Lower lobe of right lung (tissue), 2 donors: ENCODE results near the gene ARHGEF35. TPM values are rescaled to one million over a fixed set of nuclear protein-coding genes. Genes with fewer than 3 reads are reported as not detected.
A peak's percentile ranks its signal among the peaks of the same experiment; 100 is the strongest.
"Not testable (repeated sequence)": the region's sequence is repeated elsewhere in the genome, so short reads cannot be mapped to it uniquely, and the experiment has no call there.

Experiments used
- ATAC-seq, 2 donors: fragments of 200-7000 bp; cut with Tn5 transposase; one replicate each; pipeline ENCODE4 v1.9.1; 2020 to 2022; ENCODE audit warnings: mild to moderate bottlenecking in 2 of 2, moderate library complexity in 2 of 2
- DNase-seq: peaks from one replicate; pipeline ENCODE4 v3.0.0-alpha.2; 2020
- H3K27ac ChIP-seq: fragments of 200-600 bp; one replicate; pipeline ENCODE4 v1.8.0; 2022
- H3K27me3 ChIP-seq: fragments of 200-600 bp; one replicate; pipeline ENCODE4 v1.8.0; 2022; ENCODE audit warnings: low read depth
- H3K36me3 ChIP-seq: fragments of 200-600 bp; one replicate; pipeline ENCODE4 v1.8.0; 2022; ENCODE audit warnings: mild to moderate bottlenecking
- H3K4me1 ChIP-seq: fragments of 200-600 bp; one replicate; pipeline ENCODE4 v1.8.0; 2022
- H3K4me3 ChIP-seq: fragments of 200-600 bp; one replicate; pipeline ENCODE4 v1.8.0; 2022; ENCODE audit warnings: mild to moderate bottlenecking
- H3K9me3 ChIP-seq: fragments of 200-600 bp; one replicate; pipeline ENCODE4 v1.8.0; 2022
- intact Hi-C: fragments of 100-400 bp; cut with DNase I; formaldehyde crosslinking; loops from one replicate; pipeline ENCODE4 v1.11.0; 2022
- total RNA-seq: library from RNA; stranded (reverse); fragmentation: NEBNext Ultra II Directional; extraction: Animal tissue kit (Norgen Biotek cat#: 25700); gene quantifications from one replicate; pipeline ENCODE4 v1.2.1, GENCODE V29; 2021
- TF ChIP-seq, protein P1 (sequence below): fragments of 200-600 bp; IDR thresholded peaks from one replicate; pipeline ENCODE4 v1.8.0; 2022; ENCODE audit warnings: antibody characterized with exemption, mild to moderate bottlenecking
- donor health status: DM: no; HTN: yes; CAD: no; lungs with severe emphysema.

The ARHGEF35 gene
- total RNA-seq, 1 donor from 2014 or later = 10.3 TPM

DNA sequence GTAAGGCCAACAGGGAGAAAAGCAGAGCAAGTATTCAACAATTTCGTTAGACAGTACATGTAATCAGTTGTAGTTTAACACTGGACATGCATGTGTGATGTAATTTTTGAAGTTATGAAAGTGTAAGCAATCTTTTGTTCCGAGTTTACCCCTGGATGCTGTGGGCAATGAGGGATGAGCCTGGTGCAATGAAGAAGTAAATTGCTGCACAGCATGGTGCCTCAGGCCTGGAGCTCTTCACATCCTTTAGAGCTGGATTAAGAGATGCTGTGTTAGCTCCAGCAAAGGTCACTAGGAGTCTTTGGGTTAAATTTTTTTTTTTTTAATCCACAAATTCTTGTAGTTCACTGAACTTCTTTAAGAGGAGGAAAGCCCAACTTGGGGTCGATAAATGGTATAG lies 7.5 kb upstream of the ARHGEF35 start:
- DNase-seq, intact Hi-C loops, H3K27ac ChIP-seq, H3K9me3 ChIP-seq, H3K36me3 ChIP-seq, H3K4me1 ChIP-seq, H3K27me3 ChIP-seq, H3K4me3 ChIP-seq: not testable (repeated sequence)
- peak in 1 of 2 donors; percentile 31 for ATAC-seq

- H3K4me1 ChIP-seq, H3K9me3 ChIP-seq, H3K27me3 ChIP-seq, ATAC-seq, H3K4me3 ChIP-seq, H3K36me3 ChIP-seq, intact Hi-C loops, H3K27ac ChIP-seq, DNase-seq: not testable (repeated sequence)
These were observed 6.3 kb upstream of the ARHGEF35 start for GRCh38 chr7:144201978-144202377.

DNA sequence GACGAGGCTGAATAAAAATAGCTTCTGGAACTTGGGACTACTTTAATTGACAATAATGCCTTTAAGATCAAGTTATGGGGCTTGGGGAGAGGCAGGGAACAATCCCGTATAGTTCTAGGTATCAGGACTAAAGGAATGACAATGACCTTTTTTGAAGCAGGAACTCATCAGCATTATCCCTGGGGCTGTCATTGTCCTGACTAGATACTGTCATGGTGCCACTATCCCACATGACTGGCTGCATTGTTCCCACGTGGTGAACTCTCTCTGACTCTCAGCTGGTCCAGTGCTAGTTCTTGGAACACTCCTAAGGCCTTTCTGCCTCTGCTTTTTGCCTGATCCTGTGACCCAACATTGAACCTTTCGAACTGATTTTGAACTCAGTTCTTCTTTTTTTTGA lies 3.3 kb upstream of the ARHGEF35 start:
- H3K27me3 ChIP-seq, H3K36me3 ChIP-seq, H3K9me3 ChIP-seq, intact Hi-C loops, H3K4me1 ChIP-seq, H3K27ac ChIP-seq, H3K4me3 ChIP-seq, DNase-seq, ATAC-seq: not testable (repeated sequence)

DNA sequence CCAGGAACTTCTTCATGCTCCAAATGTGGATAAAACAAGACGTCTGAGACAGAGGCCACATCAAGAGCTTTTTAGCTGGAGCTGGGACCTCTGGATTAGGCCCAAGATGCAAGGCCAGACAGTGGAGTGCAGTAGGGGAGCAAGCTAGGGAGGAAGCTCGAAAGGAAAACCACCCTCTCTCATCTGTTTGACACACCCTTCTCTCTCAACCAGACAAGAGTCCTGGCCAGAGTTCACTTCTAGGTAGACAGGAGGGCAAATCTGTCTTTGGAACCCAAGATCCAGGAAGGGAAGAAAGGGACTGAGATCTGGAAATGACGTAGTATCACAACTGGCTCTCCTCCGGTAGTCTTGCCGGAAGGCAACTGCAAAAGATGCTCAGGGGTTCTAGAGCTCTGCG lies 1.2 kb downstream of the ARHGEF35 start:
- ATAC-seq, H3K9me3 ChIP-seq, intact Hi-C loops, H3K4me3 ChIP-seq, H3K4me1 ChIP-seq, DNase-seq, H3K36me3 ChIP-seq, H3K27ac ChIP-seq, H3K27me3 ChIP-seq: not testable (repeated sequence)

DNA sequence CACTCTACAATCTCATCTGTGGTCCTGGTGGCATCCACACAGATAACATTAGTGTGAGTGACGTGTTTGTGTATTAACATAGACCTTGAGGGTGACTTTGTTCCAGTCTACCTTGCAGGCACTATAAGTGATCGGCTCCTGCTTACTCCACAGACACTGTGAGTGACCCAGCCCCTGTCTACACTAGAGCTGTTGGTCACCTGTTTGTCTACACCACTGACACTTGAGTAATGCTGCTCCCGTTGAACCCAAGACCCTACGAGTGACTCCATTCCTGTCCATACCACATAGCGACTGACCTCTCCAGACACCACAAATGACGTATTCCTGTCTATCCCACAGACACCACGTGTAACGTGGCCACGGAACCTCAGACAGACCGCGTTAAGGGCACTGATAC lies 1.9 kb downstream of the ARHGEF35 start:
- H3K4me1 ChIP-seq, H3K9me3 ChIP-seq, H3K36me3 ChIP-seq, H3K27me3 ChIP-seq, H3K4me3 ChIP-seq, ATAC-seq, DNase-seq, H3K27ac ChIP-seq, intact Hi-C loops: not testable (repeated sequence)

- H3K36me3 ChIP-seq, DNase-seq, H3K4me1 ChIP-seq, H3K4me3 ChIP-seq, H3K27me3 ChIP-seq, H3K27ac ChIP-seq, intact Hi-C loops, H3K9me3 ChIP-seq: not testable (repeated sequence)
- ATAC-seq = peak in 1 of 2 donors; percentile 41
These were observed 7.0 kb downstream of the ARHGEF35 start for GRCh38 chr7:144188578-144189171.

DNA sequence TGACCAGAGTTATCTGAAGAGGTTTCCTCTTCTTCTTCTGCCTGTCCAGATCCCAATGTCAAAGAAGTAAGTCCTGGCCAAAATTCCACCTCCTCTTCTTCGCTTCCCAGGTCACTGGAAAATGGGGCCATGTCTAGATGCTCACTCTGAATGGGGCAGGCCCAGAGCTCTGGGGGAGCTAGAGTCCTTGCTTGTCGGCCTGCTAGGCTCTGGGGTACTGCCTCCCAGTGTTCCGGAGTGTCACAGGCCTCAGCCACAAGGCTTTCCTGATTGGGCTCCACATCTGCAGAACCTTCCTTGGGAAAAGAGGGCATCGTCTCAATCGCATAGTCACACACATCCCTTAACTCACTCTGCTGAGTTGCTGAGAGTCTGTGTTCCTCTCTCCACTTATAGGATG lies 7.8 kb downstream of the ARHGEF35 start:
- H3K4me1 ChIP-seq, DNase-seq, intact Hi-C loops, H3K27me3 ChIP-seq, H3K36me3 ChIP-seq, H3K4me3 ChIP-seq, H3K27ac ChIP-seq, H3K9me3 ChIP-seq: not testable (repeated sequence)
- peak in 1 of 2 donors; percentile 37 for ATAC-seq

DNA sequence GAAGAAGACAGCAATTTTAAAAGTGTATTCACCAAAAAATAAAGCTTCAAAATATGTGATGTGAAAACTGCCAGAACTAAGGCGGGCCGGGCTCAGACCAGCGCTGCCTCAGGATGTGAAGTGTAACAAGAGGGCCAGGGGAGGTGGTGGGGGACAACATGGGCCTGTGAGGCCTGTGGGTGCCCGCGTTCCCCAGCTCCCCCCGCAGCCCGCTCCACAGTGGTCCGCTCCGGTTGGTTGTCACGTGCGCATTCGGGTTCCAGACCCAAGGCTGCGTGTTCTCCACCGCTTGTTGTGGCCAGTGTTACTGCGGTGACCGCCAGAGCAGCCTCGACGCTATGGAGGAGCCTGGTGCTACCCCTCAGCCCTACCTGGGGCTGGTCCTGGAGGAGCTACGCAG lies 12.5 kb downstream of the ARHGEF35 start, which contains the start of gene CTAGE4:
Gene CTAGE4 (plus strand): TSS at position 301 of the 400 bp plus-strand sequence. CDS start 38 bp downstream, at position 339.
- H3K9me3 ChIP-seq, ATAC-seq, DNase-seq, H3K4me3 ChIP-seq, H3K36me3 ChIP-seq, H3K27ac ChIP-seq, H3K27me3 ChIP-seq, H3K4me1 ChIP-seq, intact Hi-C loops: not testable (repeated sequence)

GRCh38 chr7:144179165-144179479 lies 16.5 kb downstream of the ARHGEF35 start:
- DNase-seq, H3K4me3 ChIP-seq, H3K9me3 ChIP-seq, H3K4me1 ChIP-seq, H3K27ac ChIP-seq, H3K27me3 ChIP-seq, intact Hi-C loops, H3K36me3 ChIP-seq: not testable (repeated sequence)
- ATAC-seq = peak in 1 of 2 donors; percentile 18

DNA sequence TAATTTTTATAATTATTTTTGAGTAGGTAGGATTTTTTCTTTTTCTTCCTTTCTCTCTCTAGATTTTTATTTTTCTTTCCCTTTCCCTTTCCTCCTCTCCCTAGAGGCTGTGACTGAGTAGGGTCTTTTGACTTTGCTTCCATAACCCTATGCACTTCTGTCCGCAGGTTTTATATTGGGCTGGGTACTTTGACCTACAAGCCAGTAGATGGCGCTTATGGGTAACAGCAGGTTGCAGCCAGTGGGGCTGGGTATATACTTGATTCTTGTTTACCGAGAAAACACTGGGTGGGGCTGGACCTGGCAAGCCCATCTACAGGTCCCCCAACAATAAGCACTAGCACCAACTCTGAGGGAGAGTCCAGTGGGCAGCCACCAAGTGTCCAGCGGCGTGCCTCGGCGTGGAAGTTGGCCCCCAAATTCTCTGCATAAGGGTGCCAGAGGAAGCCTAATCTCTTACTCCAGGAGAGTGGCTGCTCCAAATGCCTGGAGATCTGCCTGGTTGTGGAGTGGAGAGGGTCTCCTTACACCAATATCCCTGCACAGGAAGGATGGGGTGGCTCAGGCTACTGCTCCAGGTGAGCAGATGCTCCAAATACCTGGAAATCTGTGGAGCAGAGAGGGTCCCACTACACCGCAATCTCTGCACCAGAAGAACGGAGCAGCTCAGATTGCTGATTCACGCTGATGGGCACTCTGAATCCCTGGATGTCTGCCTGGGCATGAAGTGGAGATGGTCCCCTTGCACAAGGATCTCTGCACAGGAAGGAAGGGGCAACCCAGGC lies 17.1 kb downstream of the ARHGEF35 start:
- H3K27me3 ChIP-seq, H3K4me1 ChIP-seq, H3K4me3 ChIP-seq, H3K9me3 ChIP-seq, H3K36me3 ChIP-seq, intact Hi-C loops, DNase-seq, H3K27ac ChIP-seq: not testable (repeated sequence)
- TF ChIP-seq, protein P1, sequence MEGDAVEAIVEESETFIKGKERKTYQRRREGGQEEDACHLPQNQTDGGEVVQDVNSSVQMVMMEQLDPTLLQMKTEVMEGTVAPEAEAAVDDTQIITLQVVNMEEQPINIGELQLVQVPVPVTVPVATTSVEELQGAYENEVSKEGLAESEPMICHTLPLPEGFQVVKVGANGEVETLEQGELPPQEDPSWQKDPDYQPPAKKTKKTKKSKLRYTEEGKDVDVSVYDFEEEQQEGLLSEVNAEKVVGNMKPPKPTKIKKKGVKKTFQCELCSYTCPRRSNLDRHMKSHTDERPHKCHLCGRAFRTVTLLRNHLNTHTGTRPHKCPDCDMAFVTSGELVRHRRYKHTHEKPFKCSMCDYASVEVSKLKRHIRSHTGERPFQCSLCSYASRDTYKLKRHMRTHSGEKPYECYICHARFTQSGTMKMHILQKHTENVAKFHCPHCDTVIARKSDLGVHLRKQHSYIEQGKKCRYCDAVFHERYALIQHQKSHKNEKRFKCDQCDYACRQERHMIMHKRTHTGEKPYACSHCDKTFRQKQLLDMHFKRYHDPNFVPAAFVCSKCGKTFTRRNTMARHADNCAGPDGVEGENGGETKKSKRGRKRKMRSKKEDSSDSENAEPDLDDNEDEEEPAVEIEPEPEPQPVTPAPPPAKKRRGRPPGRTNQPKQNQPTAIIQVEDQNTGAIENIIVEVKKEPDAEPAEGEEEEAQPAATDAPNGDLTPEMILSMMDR = peak; percentile 42
- peak; percentile 75 to 90 for ATAC-seq
